ENCODE measurements around the gene SIGLEC15. TPM values are rescaled to one million over a fixed set of nuclear protein-coding genes. Genes with fewer than 3 reads are reported as not detected.
A peak's percentile ranks its signal among the peaks of the same experiment; 100 is the strongest.

Gene SIGLEC15
- total and polyA plus RNA-seq, 8 donors, result 0.10 to 5.5 (median 0.76) TPM; not detected in 3

- 96 to 99% (median 99%) methylated on average over 5 of the region's 5 CpGs for WGBS, 5 donors
- no peaks in the 10 kb centered on the region for H3K4me1 ChIP-seq
- H3K36me3 ChIP-seq, result peaks cover 48 to 100% (median 98%) of the 10 kb centered on the region in 4 donors
Measured at GRCh38 chr18:45864081-45864480, 38.6 kb downstream of the SIGLEC15 start.

GRCh38 chr18:45865466-45865865 lies 40.0 kb downstream of the SIGLEC15 start:
- no peak for DNase-seq
- no peak for TF ChIP-seq POLR2AphosphoS5 (IDR thresholded peaks at IDR 0.05)
- no peak for TF ChIP-seq CTCF (IDR thresholded peaks at IDR 0.05)
- no peak for TF ChIP-seq POLR2A (IDR thresholded peaks at IDR 0.05)
- TF ChIP-seq EP300 (IDR thresholded peaks at IDR 0.05), result no peak
- no peaks in the 10 kb centered on the region for H3K27me3 ChIP-seq
- no peak overlapping the region for H3K4me3 ChIP-seq
- no peaks in the 10 kb centered on the region for H3K4me1 ChIP-seq
- 97 to 99% (median 98%) methylated on average over 5 of the region's 5 CpGs for WGBS, 5 donors
- H3K27ac ChIP-seq, result no peak overlapping the region
- peaks cover 40 to 100% (median 94%) of the 10 kb centered on the region in 4 donors for H3K36me3 ChIP-seq
- intact Hi-C loops (cut with DNase I; ENCODE audit: low total_unique reads), result no loop called here
- H3K9me3 ChIP-seq, result no peaks in the 10 kb centered on the region

More at GRCh38 chr18:45864081-45864480, 38.6 kb downstream of the SIGLEC15 start:
- Histone ChIP-seq H3K27me3 (no peaks in the 10 kb centered on the region), H3K27ac (no peak overlapping the region), H3K9me3 (no peaks in the 10 kb centered on the region), H3K4me3 (no peak overlapping the region)
- intact Hi-C loops (cut with DNase I; ENCODE audit: low total_unique reads), result no loop called here
- no peak for TF ChIP-seq EP300 (IDR thresholded peaks at IDR 0.05)
- TF ChIP-seq CTCF (IDR thresholded peaks at IDR 0.05), result no peak
- TF ChIP-seq POLR2AphosphoS5 (IDR thresholded peaks at IDR 0.05), result no peak
- no peak for DNase-seq

- no peak overlapping the region for H3K4me3 ChIP-seq
- H3K27me3 ChIP-seq, result no peaks in the 10 kb centered on the region
- no peak for TF ChIP-seq POLR2AphosphoS5 (IDR thresholded peaks at IDR 0.05)
- peak in 1 of 2 donors; percentile 27 for DNase-seq
- no peaks in the 10 kb centered on the region for H3K9me3 ChIP-seq
- WGBS, 5 donors, result 86 to 93% (median 90%) methylated on average over 7 of the region's 7 CpGs
- H3K27ac ChIP-seq, result no peak overlapping the region
- H3K36me3 ChIP-seq, result peaks cover 34 to 99% (median 91%) of the 10 kb centered on the region in 4 donors
- H3K4me1 ChIP-seq, result no peaks in the 10 kb centered on the region
- intact Hi-C loops (cut with DNase I; ENCODE audit: low total_unique reads), result loop anchor here (10.0 kb wide), 1 partner anchor 176 kb away; no protein-coding TSS in a partner anchor
Measured at GRCh38 chr18:45870419-45870818, 44.9 kb downstream of the SIGLEC15 start.

- Histone ChIP-seq H3K9me3 (no peaks in the 10 kb centered on the region), H3K27me3 (no peaks in the 10 kb centered on the region), H3K36me3 (peaks cover 30 to 99% (median 91%) of the 10 kb centered on the region in 4 donors), H3K27ac (no peak overlapping the region), H3K4me3 (no peak overlapping the region), H3K4me1 (no peaks in the 10 kb centered on the region)
- intact Hi-C loops (cut with DNase I; ENCODE audit: low total_unique reads), result loop anchor here (10.0 kb wide), 1 partner anchor 177 kb away; no protein-coding TSS in a partner anchor
- WGBS, 5 donors, result 66 to 87% (median 83%) methylated on average over 5 of the region's 5 CpGs
- no peak for DNase-seq
- TF ChIP-seq POLR2AphosphoS5 (IDR thresholded peaks at IDR 0.05) (no peak), POLR2A (IDR thresholded peaks at IDR 0.05) (no peak), EP300 (IDR thresholded peaks at IDR 0.05) (no peak)
Measured at GRCh38 chr18:45871431-45872084, 46.1 kb downstream of the SIGLEC15 start.

- intact Hi-C loops (cut with DNase I; ENCODE audit: low total_unique reads), result loop anchor here (10.0 kb wide), 1 partner anchor 180 kb away; no protein-coding TSS in a partner anchor
- H3K9me3 ChIP-seq, result no peaks in the 10 kb centered on the region
- TF ChIP-seq POLR2AphosphoS5 (IDR thresholded peaks at IDR 0.05), result no peak
- TF ChIP-seq CTCF (IDR thresholded peaks at IDR 0.05), result no peak
- TF ChIP-seq POLR2A (IDR thresholded peaks at IDR 0.05), result no peak
- TF ChIP-seq EP300 (IDR thresholded peaks at IDR 0.05), result no peak
- peaks cover 21 to 96% (median 93%) of the 10 kb centered on the region in 4 donors for H3K36me3 ChIP-seq
- peaks cover 0 to under 1% (median 0%) of the 10 kb centered on the region in 4 donors for H3K4me1 ChIP-seq
- H3K27me3 ChIP-seq, result no peaks in the 10 kb centered on the region
- 83 to 89% (median 86%) methylated on average over 5 of the region's 5 CpGs for WGBS, 5 donors
- H3K27ac ChIP-seq, result no peak overlapping the region
- H3K4me3 ChIP-seq, result no peak overlapping the region
- DNase-seq, result no peak
Measured at GRCh38 chr18:45874491-45875184, 49.2 kb downstream of the SIGLEC15 start.

Data from stomach (tissue), 9 donors.